K562 (cell line): Measurements from ENCODE around the gene SPHK1. TPM values are rescaled to one million over a fixed set of nuclear protein-coding genes. Genes with fewer than 3 reads are reported as not detected.

Experiments
- CEBPB ChIP-seq: fragments of 450-650 bp; IDR thresholded peaks from 2 replicates; pipeline ENCODE4 v1.6.1; 2016; ENCODE audit warnings: missing genetic modification characterization, missing compliant biosample characterization
- DPF2 ChIP-seq: fragments of 450-650 bp; IDR thresholded peaks from 2 replicates; pipeline ENCODE4 v1.6.1; 2016
- E2F3 ChIP-seq: fragments of 250-450 bp; sonication (Bioruptor Pico); IDR thresholded peaks from 2 replicates; pipeline ENCODE4 v1.4.0; 2020; ENCODE audit warnings: mild to moderate bottlenecking
- ESRRA ChIP-seq: fragments of 450-650 bp; IDR thresholded peaks from 2 replicates; pipeline ENCODE4 v1.6.1; 2014; ENCODE audit warnings: low read depth, mild to moderate bottlenecking, moderate library complexity, borderline replicate concordance
- FOXP1 ChIP-seq: sonication (generic); formaldehyde crosslinking; IDR thresholded peaks from 2 replicates; pipeline ENCODE4 v1.8.0; 2022; ENCODE audit warnings: mild to moderate bottlenecking, missing genetic modification reagents
- GATA2 ChIP-seq: sonication (generic); formaldehyde crosslinking; IDR thresholded peaks from 2 replicates; pipeline ENCODE4 v1.4.0; 2020; ENCODE audit warnings: mild to moderate bottlenecking, missing genetic modification reagents
- GATAD2B ChIP-seq: fragments of 450-650 bp; IDR thresholded peaks from 2 replicates; pipeline ENCODE4 v1.6.1; 2017; ENCODE audit warnings: mild to moderate bottlenecking, borderline replicate concordance
- HMGN3 ChIP-seq: IDR thresholded peaks from 2 replicates; pipeline ENCODE4 v1.6.1; 2011; ENCODE audit warnings: borderline replicate concordance, low read depth, mild to moderate bottlenecking, mixed read lengths, low read length; ENCODE audit not compliant: insufficient read length; ENCODE audit errors: extremely low read depth
- MCM2 ChIP-seq: fragments of 450-650 bp; IDR thresholded peaks from 2 replicates; pipeline ENCODE4 v1.6.1; 2017; ENCODE audit warnings: low read depth, mild to moderate bottlenecking
- MCM7 ChIP-seq, 2 experiments: fragments of 450-650 bp; IDR thresholded peaks; 2 replicates each; pipeline ENCODE4 v1.6.1; 2016 to 2018
- MEF2D ChIP-seq: conservative IDR thresholded peaks from 2 replicates; pipeline ENCODE4 v1.6.1; 2016; ENCODE audit warnings: low read depth, missing genetic modification characterization, missing compliant biosample characterization
- MTA3 ChIP-seq: fragments of 450-650 bp; formaldehyde crosslinking; IDR thresholded peaks from 2 replicates; pipeline ENCODE4 v1.6.1; 2017; ENCODE audit warnings: mild to moderate bottlenecking, borderline replicate concordance
- NCOA2 ChIP-seq, 2 experiments: fragments of 450-650 bp; IDR thresholded peaks; 2 replicates each; pipeline ENCODE4 v1.6.1; 2018; ENCODE audit warnings: mild to moderate bottlenecking in 2 of 2, moderate library complexity in 1 of 2; ENCODE audit not compliant: partially characterized antibody in 2 of 2
- NELFE ChIP-seq: IDR thresholded peaks from 2 replicates; pipeline ENCODE4 v1.6.1; 2011; ENCODE audit warnings: mild to moderate bottlenecking; ENCODE audit not compliant: insufficient read depth, insufficient read length
- NFIC ChIP-seq: fragments of 450-650 bp; IDR thresholded peaks from 2 replicates; pipeline ENCODE4 v1.6.1; 2017; ENCODE audit warnings: mild to moderate bottlenecking, inconsistent platforms
- NFXL1 ChIP-seq: fragments of 450-650 bp; formaldehyde crosslinking; IDR thresholded peaks from 2 replicates; pipeline ENCODE4 v1.4.0; 2021; ENCODE audit warnings: mild to moderate bottlenecking
- PTTG1 ChIP-seq: fragments of 450-650 bp; IDR thresholded peaks from 2 replicates; pipeline ENCODE4 v1.6.1; 2016; ENCODE audit warnings: low read depth, mild to moderate bottlenecking, missing genetic modification characterization, missing compliant biosample characterization
- RBFOX2 ChIP-seq: fragments of 200-400 bp; formaldehyde crosslinking; IDR thresholded peaks from 2 replicates; pipeline ENCODE4 v1.6.1; 2017; ENCODE audit warnings: low read depth, mild to moderate bottlenecking, low read length, moderate library complexity
- RBM25 ChIP-seq: fragments of 200-400 bp; formaldehyde crosslinking; IDR thresholded peaks from 2 replicates; pipeline ENCODE4 v1.6.1; 2018; ENCODE audit warnings: low read length, low read depth, moderate library complexity; ENCODE audit not compliant: severe bottlenecking
- RNF2 ChIP-seq: sonication (generic); IDR thresholded peaks from 2 replicates; pipeline ENCODE4 v1.6.1; 2016
- SLC30A9 ChIP-seq: fragments of 250-450 bp; sonication (Bioruptor Pico); IDR thresholded peaks from 2 replicates; pipeline ENCODE4 v1.8.0; 2022; ENCODE audit warnings: mild to moderate bottlenecking, moderate library complexity
- TAF15 ChIP-seq: fragments of 200-400 bp; formaldehyde crosslinking; IDR thresholded peaks from 2 replicates; pipeline ENCODE4 v1.6.1; 2017; ENCODE audit warnings: mild to moderate bottlenecking, low read depth, low read length, moderate library complexity
- TCF7L2 ChIP-seq: fragments of 150-350 bp; IDR thresholded peaks from 2 replicates; pipeline ENCODE4 v1.6.1; 2016; ENCODE audit warnings: low read depth, mild to moderate bottlenecking, low read length, moderate library complexity
- ZBTB1 ChIP-seq: sonication (generic); formaldehyde crosslinking; IDR thresholded peaks from 2 replicates; pipeline ENCODE4 v1.8.1; 2023; ENCODE audit warnings: missing genetic modification reagents, low read depth, mild to moderate bottlenecking, borderline replicate concordance
- ZNF140 ChIP-seq: fragments of 250-450 bp; sonication (Bioruptor Pico); IDR thresholded peaks from 2 replicates; pipeline ENCODE4 v1.8.0; 2021; ENCODE audit warnings: moderate library complexity, mild to moderate bottlenecking, inconsistent platforms
- ZNF197 ChIP-seq: fragments of 200-800 bp; sonication (Bioruptor generic); IDR thresholded peaks from 2 replicates; pipeline ENCODE4 v1.6.1; 2016; ENCODE audit warnings: low read depth, missing genetic modification characterization, missing compliant biosample characterization
- ZNF41 ChIP-seq: fragments of 250-450 bp; sonication (Bioruptor Pico); conservative IDR thresholded peaks from 2 replicates; pipeline ENCODE4 v1.4.0; 2020; ENCODE audit warnings: mild to moderate bottlenecking
- polyA plus RNA-seq, 8 experiments: library from polyadenylated mRNA; depleted of rRNA in 4 of 8; stranded (reverse) in 5 of 8; unstranded in 3 of 8; fragments of >200 nt; fragmentation: Nextera tagmentation in 2 of 8; fragmentation: Illumina TruSeq in 1 of 8; extraction: Ambion mirVana in 2 of 8; extraction: Trizol in 1 of 8; gene quantifications; 2 replicates each; pipeline versions ENCODE4 v1.2.1 to v1.2.3, GENCODE V29; 2011 to 2014; ENCODE audit warnings: inconsistent platforms in 1 of 8, missing spikeins in 1 of 8
- total RNA-seq, 7 experiments: library from RNA; depleted of rRNA in 6 of 7; stranded (reverse); fragments of >200 nt in 6 of 7; fragmentation: Illumina TruSeq in 2 of 7; extraction: Trizol in 2 of 7; gene quantifications; 2 replicates each; pipeline versions ENCODE4 v1.2.1 to v1.2.3, GENCODE V29; 2011 to 2021; ENCODE audit warnings: low replicate concordance in 1 of 7
- TF ChIP-seq, protein P1 (sequence below): fragments of 250-450 bp; sonication (Bioruptor Pico); IDR thresholded peaks from 2 replicates; pipeline ENCODE4 v1.5.0; 2021
- TF ChIP-seq, protein P2 (sequence below): fragments of 250-450 bp; sonication (Bioruptor Pico); IDR thresholded peaks from 2 replicates; pipeline ENCODE4 v1.4.0; 2020; ENCODE audit warnings: borderline replicate concordance

SPHK1 gene
- total and polyA plus RNA-seq, 9 of the 15 experiments (the other 6 are each of a cell fraction or from before 2014, with no cell fraction given): 0.21 to 60.3 (median 14.5) TPM

DNA sequence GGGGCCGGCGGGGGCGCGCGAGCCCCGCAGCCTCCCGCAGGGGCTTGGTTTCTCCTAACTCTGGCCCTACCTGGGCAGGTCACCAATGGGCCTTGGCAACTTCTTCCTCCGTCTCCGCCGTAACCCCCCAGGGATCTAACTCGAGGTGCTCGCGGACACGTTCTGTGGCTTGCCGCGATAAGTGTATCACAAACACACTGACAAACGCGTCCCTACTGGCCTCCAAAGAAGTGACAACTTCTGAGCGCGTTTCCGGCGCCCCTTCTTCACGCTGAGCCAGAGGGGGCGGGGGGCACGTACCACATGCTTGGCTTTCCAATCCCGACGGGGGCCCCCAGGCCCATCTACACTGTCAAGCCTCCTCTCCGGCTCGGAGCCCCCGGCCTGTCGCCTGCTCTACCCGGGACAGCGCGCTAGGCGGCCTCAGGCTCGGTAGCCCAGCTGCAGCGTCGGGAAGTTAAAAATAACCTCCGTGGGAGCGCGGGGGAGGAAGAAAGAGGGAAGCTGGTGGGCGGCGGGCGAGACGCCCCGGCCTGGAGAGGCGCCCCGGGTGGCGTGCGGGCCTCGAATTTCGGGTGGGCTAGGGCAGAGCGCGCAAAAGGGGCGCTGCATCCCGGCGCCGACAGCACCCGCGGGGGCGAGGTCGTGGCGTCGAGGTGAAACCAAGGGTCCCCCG lies 725 bp upstream of the SPHK1 start (continued):
- TF ChIP-seq, protein P1, sequence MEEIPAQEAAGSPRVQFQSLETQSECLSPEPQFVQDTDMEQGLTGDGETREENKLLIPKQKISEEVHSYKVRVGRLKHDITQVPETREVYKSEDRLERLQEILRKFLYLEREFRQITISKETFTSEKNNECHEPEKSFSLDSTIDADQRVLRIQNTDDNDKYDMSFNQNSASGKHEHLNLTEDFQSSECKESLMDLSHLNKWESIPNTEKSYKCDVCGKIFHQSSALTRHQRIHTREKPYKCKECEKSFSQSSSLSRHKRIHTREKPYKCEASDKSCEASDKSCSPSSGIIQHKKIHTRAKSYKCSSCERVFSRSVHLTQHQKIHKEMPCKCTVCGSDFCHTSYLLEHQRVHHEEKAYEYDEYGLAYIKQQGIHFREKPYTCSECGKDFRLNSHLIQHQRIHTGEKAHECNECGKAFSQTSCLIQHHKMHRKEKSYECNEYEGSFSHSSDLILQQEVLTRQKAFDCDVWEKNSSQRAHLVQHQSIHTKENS (CRISPR knock-in tag): no peak
- TF ChIP-seq RNF2: peak; percentile 26
- no peak for TF ChIP-seq NFXL1 (CRISPR knock-in tag)
- peak; percentile 91 for TF ChIP-seq MEF2D (tag)
- TF ChIP-seq ESRRA: no peak
- TF ChIP-seq NCOA2 (IDR thresholded peaks at IDR 0.05; ENCODE audit: partially characterized antibody in 2 of 2): no peak
- peak; percentile 66 for TF ChIP-seq RBFOX2
- TF ChIP-seq GATA2 (CRISPR knock-in tag): no peak
- no peak for TF ChIP-seq GATAD2B
- 0 out of 2 replicates have a peak, but pooled peaks have one; percentile 8 for TF ChIP-seq FOXP1 (CRISPR knock-in tag)
- no peak for TF ChIP-seq SLC30A9
- peak; percentile 58 for TF ChIP-seq NFIC
- peak; percentile 22; the same call in 1 of the 2 replicates for TF ChIP-seq MTA3
- no peak for TF ChIP-seq RBM25
- TF ChIP-seq DPF2: peak; percentile 53
- TF ChIP-seq TAF15: no peak
- no peak for TF ChIP-seq ZNF197 (CRISPR knock-in tag)
- TF ChIP-seq PTTG1: no peak
- TF ChIP-seq CEBPB (tag): no peak
- no peak for TF ChIP-seq TCF7L2
- TF ChIP-seq ZBTB1 (CRISPR knock-in tag): peak; percentile 58; the same call in 1 of the 2 replicates
- TF ChIP-seq MCM7 (IDR thresholded peaks at IDR 0.05): no peak
- TF ChIP-seq, protein P2, sequence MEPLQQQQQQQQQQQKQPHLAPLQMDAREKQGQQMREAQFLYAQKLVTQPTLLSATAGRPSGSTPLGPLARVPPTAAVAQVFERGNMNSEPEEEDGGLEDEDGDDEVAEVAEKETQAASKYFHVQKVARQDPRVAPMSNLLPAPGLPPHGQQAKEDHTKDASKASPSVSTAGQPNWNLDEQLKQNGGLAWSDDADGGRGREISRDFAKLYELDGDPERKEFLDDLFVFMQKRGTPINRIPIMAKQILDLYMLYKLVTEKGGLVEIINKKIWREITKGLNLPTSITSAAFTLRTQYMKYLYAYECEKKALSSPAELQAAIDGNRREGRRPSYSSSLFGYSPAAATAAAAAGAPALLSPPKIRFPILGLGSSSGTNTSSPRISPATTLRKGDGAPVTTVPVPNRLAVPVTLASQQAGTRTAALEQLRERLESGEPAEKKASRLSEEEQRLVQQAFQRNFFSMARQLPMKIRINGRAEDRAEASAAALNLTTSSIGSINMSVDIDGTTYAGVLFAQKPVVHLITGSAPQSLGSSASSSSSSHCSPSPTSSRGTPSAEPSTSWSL (CRISPR knock-in tag): no peak
- no peak for TF ChIP-seq ZNF140 (CRISPR knock-in tag)
- peak; percentile 23 for TF ChIP-seq HMGN3
- no peak for TF ChIP-seq MCM2
- TF ChIP-seq NELFE: no peak
- TF ChIP-seq E2F3 (CRISPR knock-in tag): no peak
- TF ChIP-seq ZNF41 (CRISPR knock-in tag): no peak
